ENCODE results near the gene CNTNAP4. TPM values are rescaled to one million over a fixed set of nuclear protein-coding genes. Genes with fewer than 3 reads are reported as not detected.

CNTNAP4 gene
- total and polyA plus RNA-seq, 2 of the 13 experiments (the other 11 are each of a cell fraction or from before 2014, with no cell fraction given) = not detected

DNA sequence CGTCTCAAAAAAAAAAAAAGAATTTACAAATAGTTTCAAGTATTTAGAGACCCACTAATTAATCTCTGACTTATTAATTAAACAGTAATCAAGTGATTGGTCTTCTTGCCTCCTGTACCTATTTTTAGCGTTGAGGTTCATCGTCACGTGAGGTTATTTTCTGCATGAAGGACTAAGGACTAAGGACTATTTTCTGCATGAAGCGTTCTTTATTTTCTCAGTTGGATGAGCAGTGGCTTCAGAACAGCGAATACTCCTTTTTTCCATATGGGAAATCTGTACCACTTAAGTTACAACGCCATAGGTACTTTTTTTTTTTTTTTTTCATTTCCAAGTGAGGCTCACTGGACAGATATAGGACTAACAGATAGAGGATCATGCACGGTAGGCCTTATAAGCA is 224.9 kb downstream of the CNTNAP4 start:
- no peaks in the 10 kb centered on the region for H3K36me3 ChIP-seq (replicated peaks in 1 of 2; ENCODE audit: control insufficient read depth in 1 of 2, insufficient read depth in 2 of 2, low read length in 2 of 2)
- FAIRE-seq = no peak
- no peak overlapping the region for H2AFZ ChIP-seq (ENCODE audit: low read length)
- no peak overlapping the region for H3K4me3 ChIP-seq (replicated peaks in 1 of 3; ENCODE audit: insufficient read depth in 1 of 3, low read depth in 2 of 3, low read length in 3 of 3)
- no peak overlapping the region for H3K4me2 ChIP-seq (ENCODE audit: low read depth, low read length)
- POLR2A ChIA-PET = no interaction called here
- no peaks in the 10 kb centered on the region for H3K4me1 ChIP-seq (ENCODE audit: insufficient read depth, low read length)
- no peaks in the 10 kb centered on the region for H3K79me2 ChIP-seq (ENCODE audit: insufficient read depth, low read length)
- no peaks in the 10 kb centered on the region for H3K9me3 ChIP-seq (ENCODE audit: low read length)
- no peak overlapping the region for H3K27ac ChIP-seq (ENCODE audit: extremely low read length, insufficient read depth, low read length)
- intact Hi-C loops (cut with micrococcal nuclease; ENCODE audit: unreplicated experiment) (no loop called here), in situ Hi-C loops (cut with HindIII; ENCODE audit: extremely low pct_ligation_motif_present, low pct_unique_long_range_greater_than_20kb) (no loop called here)
- no peak for ATAC-seq
- H3K27me3 ChIP-seq (ENCODE audit: control insufficient read depth in 1 of 2, insufficient read depth in 2 of 2, low read length in 2 of 2) = no peaks in the 10 kb centered on the region
- no peaks in the 10 kb centered on the region for H4K20me1 ChIP-seq (ENCODE audit: insufficient read depth, low read length)
- no peak overlapping the region for H3K9ac ChIP-seq (ENCODE audit: insufficient read depth, low read depth, low read length)
- CTCF ChIA-PET (ENCODE audit: low intra/inter-chr PET ratio, low total read pairs) = no interaction called here
- no peak for DNase-seq (ENCODE audit: low spot score)
- no TSS peak for BruUV-seq (replicated peaks)
- TF ChIP-seq BHLHE40 (IDR thresholded peaks at IDR 0.05; ENCODE audit: low read length) = no peak
- TF ChIP-seq, protein P1, sequence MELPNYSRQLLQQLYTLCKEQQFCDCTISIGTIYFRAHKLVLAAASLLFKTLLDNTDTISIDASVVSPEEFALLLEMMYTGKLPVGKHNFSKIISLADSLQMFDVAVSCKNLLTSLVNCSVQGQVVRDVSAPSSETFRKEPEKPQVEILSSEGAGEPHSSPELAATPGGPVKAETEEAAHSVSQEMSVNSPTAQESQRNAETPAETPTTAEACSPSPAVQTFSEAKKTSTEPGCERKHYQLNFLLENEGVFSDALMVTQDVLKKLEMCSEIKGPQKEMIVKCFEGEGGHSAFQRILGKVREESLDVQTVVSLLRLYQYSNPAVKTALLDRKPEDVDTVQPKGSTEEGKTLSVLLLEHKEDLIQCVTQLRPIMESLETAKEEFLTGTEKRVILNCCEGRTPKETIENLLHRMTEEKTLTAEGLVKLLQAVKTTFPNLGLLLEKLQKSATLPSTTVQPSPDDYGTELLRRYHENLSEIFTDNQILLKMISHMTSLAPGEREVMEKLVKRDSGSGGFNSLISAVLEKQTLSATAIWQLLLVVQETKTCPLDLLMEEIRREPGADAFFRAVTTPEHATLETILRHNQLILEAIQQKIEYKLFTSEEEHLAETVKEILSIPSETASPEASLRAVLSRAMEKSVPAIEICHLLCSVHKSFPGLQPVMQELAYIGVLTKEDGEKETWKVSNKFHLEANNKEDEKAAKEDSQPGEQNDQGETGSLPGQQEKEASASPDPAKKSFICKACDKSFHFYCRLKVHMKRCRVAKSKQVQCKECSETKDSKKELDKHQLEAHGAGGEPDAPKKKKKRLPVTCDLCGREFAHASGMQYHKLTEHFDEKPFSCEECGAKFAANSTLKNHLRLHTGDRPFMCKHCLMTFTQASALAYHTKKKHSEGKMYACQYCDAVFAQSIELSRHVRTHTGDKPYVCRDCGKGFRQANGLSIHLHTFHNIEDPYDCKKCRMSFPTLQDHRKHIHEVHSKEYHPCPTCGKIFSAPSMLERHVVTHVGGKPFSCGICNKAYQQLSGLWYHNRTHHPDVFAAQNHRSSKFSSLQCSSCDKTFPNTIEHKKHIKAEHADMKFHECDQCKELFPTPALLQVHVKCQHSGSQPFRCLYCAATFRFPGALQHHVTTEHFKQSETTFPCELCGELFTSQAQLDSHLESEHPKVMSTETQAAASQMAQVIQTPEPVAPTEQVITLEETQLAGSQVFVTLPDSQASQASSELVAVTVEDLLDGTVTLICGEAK (IDR thresholded peaks at IDR 0.05) = no peak
- TF ChIP-seq, protein P1 (CRISPR knock-in tag; IDR thresholded peaks at IDR 0.05) = no peak
- no peak for TF ChIP-seq RAD21 (CRISPR knock-in tag; IDR thresholded peaks at IDR 0.05)
- WGBS (ENCODE audit: low lambda C conversion rate) = 46% methylated on average over 8 of the region's 8 CpGs

All from HepG2 (cell line).